GM12872 (cell line): Measurements from ENCODE around the gene ZFAND2B.

ENCODE experiments used
- CTCF ChIP-seq: IDR thresholded peaks from 3 replicates; pipeline ENCODE4 v1.5.1; 2011; ENCODE audit warnings: low read depth, mild to moderate bottlenecking, low read length, moderate library complexity; ENCODE audit not compliant: insufficient read depth

Gene ZFAND2B

GRCh38 chr2:219244789-219245147 lies 38.2 kb downstream of the ZFAND2B start:
- TF ChIP-seq CTCF, result no peak

- TF ChIP-seq CTCF, result no peak
Observed at GRCh38 chr2:219245148-219245898, 38.7 kb downstream of the ZFAND2B start, which contains the start of the genes GLB1L and STK16. Gene GLB1L, minus strand, starts transcription at chr2:219245444. Its CDS starts 1,871 bp downstream, at chr2:219243573. Gene STK16, plus strand, starts transcription at chr2:219245479. Its CDS starts 521 bp downstream, at chr2:219246000.

GRCh38 chr2:219245899-219246230 lies 39.3 kb downstream of the ZFAND2B start:
- no peak for TF ChIP-seq CTCF

- TF ChIP-seq CTCF, result no peak
Observed at GRCh38 chr2:219246559-219246958, 40.0 kb downstream of the ZFAND2B start.

GRCh38 chr2:219247678-219248642 lies 41.4 kb downstream of the ZFAND2B start:
- no peak for TF ChIP-seq CTCF

- no peak for TF ChIP-seq CTCF
Observed at GRCh38 chr2:219248845-219249202, 42.2 kb downstream of the ZFAND2B start.

- TF ChIP-seq CTCF, result no peak
Observed at GRCh38 chr2:219249203-219249980, 42.8 kb downstream of the ZFAND2B start.
